ENCODE data around the gene PRG3.

DNA sequence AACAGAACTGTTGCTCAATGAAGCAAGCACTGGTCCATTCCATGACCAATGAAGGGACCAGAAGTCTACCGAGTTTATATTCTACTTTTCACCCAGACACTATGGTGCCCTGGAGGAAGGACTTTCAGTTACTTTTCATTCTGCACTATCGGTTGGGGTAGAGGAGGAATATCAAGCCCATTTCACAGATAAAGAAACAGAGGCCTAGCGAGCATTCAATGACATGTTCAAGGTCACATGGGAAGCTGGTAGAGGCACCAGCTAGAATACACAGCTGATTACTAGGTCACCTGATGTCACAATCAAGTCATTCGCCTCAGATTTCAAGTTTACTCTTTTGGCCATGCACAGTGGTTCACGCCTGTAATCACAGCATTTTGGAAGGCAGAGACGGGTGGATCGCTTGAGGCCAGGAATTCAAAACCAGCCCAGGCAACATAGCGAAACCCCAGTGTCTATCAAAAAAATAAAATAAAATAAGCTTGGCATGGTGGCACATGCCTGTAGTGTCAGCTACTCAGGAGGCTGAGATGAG lies 27.1 kb upstream of the PRG3 start:
- TF ChIP-seq ARNTL (CRISPR knock-in tag; IDR thresholded peaks at IDR 0.05; ENCODE audit: borderline replicate concordance, low read depth), result no peak
- TF ChIP-seq, protein P1, sequence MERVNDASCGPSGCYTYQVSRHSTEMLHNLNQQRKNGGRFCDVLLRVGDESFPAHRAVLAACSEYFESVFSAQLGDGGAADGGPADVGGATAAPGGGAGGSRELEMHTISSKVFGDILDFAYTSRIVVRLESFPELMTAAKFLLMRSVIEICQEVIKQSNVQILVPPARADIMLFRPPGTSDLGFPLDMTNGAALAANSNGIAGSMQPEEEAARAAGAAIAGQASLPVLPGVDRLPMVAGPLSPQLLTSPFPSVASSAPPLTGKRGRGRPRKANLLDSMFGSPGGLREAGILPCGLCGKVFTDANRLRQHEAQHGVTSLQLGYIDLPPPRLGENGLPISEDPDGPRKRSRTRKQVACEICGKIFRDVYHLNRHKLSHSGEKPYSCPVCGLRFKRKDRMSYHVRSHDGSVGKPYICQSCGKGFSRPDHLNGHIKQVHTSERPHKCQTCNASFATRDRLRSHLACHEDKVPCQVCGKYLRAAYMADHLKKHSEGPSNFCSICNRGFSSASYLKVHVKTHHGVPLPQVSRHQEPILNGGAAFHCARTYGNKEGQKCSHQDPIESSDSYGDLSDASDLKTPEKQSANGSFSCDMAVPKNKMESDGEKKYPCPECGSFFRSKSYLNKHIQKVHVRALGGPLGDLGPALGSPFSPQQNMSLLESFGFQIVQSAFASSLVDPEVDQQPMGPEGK (CRISPR knock-in tag; IDR thresholded peaks at IDR 0.05; ENCODE audit: borderline replicate concordance), result no peak
- TF ChIP-seq ZFP30 (CRISPR knock-in tag; IDR thresholded peaks at IDR 0.05), result no peak
- no peak for TF ChIP-seq OSR1 (CRISPR knock-in tag; IDR thresholded peaks at IDR 0.05)
- no peak for TF ChIP-seq GLIS3 (CRISPR knock-in tag; IDR thresholded peaks at IDR 0.05)
- TF ChIP-seq RARB (CRISPR knock-in tag; IDR thresholded peaks at IDR 0.05), result no peak
- TF ChIP-seq, protein P2, sequence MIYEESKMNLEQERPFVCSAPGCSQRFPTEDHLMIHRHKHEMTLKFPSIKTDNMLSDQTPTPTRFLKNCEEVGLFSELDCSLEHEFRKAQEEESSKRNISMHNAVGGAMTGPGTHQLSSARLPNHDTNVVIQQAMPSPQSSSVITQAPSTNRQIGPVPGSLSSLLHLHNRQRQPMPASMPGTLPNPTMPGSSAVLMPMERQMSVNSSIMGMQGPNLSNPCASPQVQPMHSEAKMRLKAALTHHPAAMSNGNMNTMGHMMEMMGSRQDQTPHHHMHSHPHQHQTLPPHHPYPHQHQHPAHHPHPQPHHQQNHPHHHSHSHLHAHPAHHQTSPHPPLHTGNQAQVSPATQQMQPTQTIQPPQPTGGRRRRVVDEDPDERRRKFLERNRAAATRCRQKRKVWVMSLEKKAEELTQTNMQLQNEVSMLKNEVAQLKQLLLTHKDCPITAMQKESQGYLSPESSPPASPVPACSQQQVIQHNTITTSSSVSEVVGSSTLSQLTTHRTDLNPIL (CRISPR knock-in tag; IDR thresholded peaks at IDR 0.05; ENCODE audit: low read depth), result no peak
- no peak for TF ChIP-seq ZNF8 (CRISPR knock-in tag; IDR thresholded peaks at IDR 0.05)
- TF ChIP-seq TCF4 (CRISPR knock-in tag; IDR thresholded peaks at IDR 0.05; ENCODE audit: borderline replicate concordance), result no peak
- no peak for TF ChIP-seq BACH2 (CRISPR knock-in tag; IDR thresholded peaks at IDR 0.05; ENCODE audit: borderline replicate concordance)
- no peak for TF ChIP-seq ZNF70 (CRISPR knock-in tag; IDR thresholded peaks at IDR 0.05)
- no peak for TF ChIP-seq PPARA (CRISPR knock-in tag; IDR thresholded peaks at IDR 0.05; ENCODE audit: borderline replicate concordance)
- no peak for TF ChIP-seq ZFP3 (CRISPR knock-in tag; IDR thresholded peaks at IDR 0.05)

Data from SK-N-SH treated with all-trans-retinoic acid at 6 μM for 48 hours (cell line).